ACHN (cell line): ENCODE measurements around the gene ROGDI.

Source experiments
- DNase-seq: peaks from one replicate; pipeline ENCODE4 v3.0.0-alpha.2; 2015
- in situ Hi-C: cut with HindIII; loops from 2 replicates; pipeline ENCODE4 v1.10.0; 2017; ENCODE audit warnings: low sequenced_read_pairs, low pct_ligation_motif_present, low pct_unique_long_range_greater_than_20kb

The ROGDI gene

GRCh38 chr16:4820652-4821051, 18.2 kb upstream of the ROGDI start:
- in situ Hi-C loops, result no loop called here
- DNase-seq, result no peak

GRCh38 chr16:4814542-4815173, 12.2 kb upstream of the ROGDI start:
- in situ Hi-C loops, result no loop called here
- no peak for DNase-seq

DNA sequence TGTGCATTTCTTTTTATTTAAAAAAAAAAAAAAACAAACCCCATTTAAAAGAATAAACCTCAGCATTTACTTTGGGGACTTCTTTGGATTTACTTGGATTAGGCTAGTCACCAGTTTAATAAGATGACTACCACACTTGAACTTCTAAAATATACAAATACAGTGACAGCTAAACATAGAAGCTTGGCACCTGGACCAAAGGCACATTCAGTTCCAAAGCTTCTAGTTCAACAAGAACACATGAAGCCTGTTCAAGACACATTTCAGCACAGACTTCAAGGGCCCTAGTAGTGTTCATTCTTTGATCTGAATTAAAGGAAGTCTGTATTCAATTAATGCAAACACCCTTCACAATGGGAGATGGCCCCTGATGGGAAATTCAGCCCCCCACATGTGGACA, 11.6 kb upstream of the ROGDI start:
- in situ Hi-C loops, result no loop called here

DNA sequence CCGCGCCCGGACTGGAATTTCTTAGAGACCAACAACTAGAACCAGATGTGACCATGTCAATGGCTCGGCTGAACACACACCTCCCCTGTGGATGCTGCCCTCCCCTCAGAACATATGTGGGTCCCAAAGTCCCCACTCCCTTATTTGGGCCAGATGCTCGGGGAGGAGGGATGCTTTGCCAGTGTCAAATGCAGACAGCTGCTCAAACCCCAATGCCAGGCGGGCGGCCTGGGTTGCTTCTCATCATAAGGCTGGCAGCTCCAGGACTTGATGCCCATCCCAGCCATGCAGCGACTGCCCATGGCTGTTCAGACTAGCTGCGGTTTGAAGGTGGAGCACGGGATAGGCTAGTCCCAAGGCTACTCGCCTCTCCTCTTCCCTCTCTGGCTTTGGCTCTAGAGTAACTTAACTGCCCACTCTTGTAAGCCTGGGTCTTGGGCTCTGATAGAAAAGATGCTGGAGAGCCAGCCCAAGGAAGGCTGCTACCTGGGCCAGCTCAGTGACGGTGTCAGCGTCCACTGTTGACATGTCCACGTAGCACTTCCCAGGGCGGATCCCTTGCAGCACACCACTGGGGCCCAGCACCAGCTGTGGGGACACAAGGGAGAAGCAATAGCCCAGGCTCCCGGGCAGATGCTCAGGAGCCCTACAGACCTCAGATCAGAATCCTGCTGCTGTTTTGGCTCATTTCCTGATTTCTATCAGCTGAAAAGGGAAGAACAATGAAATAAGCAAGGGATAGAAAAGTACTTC, 11.0 kb upstream of the ROGDI start:
- in situ Hi-C loops, result no loop called here
- DNase-seq, result no peak

More for the DNA sequence above, 11.6 kb upstream of the ROGDI start:
- DNase-seq, result no peak

GRCh38 chr16:4811773-4812172, 9.3 kb upstream of the ROGDI start:
- DNase-seq, result no peak
- in situ Hi-C loops, result no loop called here

- DNase-seq, result no peak
- in situ Hi-C loops, result no loop called here
Measured at GRCh38 chr16:4811242-4811641, 8.8 kb upstream of the ROGDI start.

DNA sequence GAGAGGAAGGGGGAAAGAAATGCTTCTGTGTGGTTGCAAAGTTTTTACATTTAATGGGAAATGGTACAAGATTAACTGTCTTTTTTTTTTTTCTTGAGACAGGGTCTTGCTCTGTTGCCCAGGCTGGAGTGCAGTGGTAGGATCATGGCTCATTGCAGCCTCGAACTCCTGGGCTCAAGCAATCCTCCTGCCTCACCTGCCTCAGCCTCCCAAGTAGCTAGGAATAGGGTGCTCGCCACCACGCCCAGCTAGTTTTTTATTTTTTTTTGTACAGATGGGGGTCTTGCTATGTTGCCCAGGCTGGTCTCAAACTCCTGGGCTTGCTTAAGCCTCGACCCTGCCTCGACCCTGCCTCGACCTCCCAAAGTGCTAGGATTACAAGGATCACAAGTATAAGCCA, 3.8 kb upstream of the ROGDI start:
- in situ Hi-C loops, result no loop called here
- DNase-seq, result no peak

- no peak for DNase-seq
- in situ Hi-C loops, result no loop called here
Measured at GRCh38 chr16:4805231-4805630, 2.8 kb upstream of the ROGDI start.

GRCh38 chr16:4803898-4804762, 1.7 kb upstream of the ROGDI start:
- in situ Hi-C loops, result no loop called here
- no peak for DNase-seq

DNA sequence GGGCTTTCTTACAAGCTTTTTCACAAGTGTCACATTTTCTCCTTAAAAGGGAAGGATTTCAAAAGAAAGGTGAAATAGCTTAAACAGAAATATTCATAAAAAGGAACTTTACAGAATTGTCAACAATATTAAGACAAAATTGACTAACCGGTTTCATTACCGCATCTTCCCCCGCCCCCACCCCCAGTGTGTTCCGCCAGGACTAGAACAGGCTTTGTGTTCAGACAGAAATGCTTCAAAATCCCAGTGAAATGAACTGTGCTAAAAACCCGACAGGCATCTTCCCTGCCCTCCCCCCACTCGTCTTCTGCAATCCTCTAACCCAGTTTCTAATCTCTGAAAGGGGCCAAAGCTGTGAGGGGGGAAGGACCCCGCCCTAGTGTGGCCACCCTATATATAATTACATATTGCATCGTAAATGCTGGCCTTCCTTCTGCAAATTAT, 990 bp upstream of the ROGDI start:
- in situ Hi-C loops, result no loop called here
- DNase-seq, result no peak

- DNase-seq, result peak; percentile 95
- in situ Hi-C loops, result no loop called here
Measured at GRCh38 chr16:4802659-4803287, 340 bp upstream of the ROGDI start.

DNA sequence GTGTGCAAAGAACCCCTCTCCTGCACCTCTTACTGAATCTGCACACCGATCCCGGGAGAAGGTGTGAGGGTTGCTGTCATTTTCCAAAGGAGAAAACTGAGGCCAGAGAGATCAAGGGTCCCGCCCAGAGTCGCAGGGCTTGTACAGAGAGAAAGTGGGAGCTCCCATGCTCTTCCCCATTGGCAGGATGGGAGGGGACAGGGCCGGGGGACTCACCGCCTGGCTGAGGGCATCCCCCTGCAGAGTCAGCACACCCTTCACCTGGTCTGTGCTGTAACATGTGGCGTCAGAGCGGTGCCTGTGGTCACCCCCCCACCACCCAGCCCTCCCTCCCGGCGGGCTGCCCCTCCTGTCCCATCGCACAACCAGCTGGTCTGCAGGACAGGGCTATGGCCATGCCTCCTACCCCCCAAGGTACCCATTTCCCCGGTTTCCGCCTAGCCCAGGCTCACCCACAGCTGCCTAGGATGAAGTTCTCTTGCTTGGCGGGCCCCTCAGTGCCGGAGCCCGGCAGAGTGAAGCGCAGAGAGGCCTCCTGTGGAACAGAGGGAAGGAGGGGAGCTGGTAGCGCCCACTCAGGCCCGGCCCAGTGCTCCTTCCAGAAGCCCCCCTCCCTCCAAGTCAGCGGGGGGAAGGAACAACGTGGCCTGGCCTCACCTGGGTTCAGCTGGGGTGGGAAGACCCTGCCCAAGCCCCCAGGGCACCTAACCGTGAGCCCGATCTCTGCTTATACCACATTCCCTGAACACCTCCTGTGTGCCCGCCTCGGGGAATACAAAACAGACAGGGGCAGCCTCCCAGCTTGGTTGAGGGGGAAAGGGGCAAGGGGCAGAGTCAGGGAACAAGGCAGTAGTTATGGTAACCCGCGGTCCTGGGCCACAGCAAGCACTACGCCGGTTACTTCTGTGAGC, 1.1 kb downstream of the ROGDI start:
- DNase-seq, result no peak
- in situ Hi-C loops, result no loop called here

GRCh38 chr16:4800290-4801041, 2.0 kb downstream of the ROGDI start:
- DNase-seq, result no peak
- in situ Hi-C loops, result no loop called here

GRCh38 chr16:4799171-4799855, 3.1 kb downstream of the ROGDI start:
- no peak for DNase-seq
- in situ Hi-C loops, result no loop called here

GRCh38 chr16:4798456-4798855, 4.0 kb downstream of the ROGDI start:
- in situ Hi-C loops, result no loop called here
- DNase-seq, result no peak

- in situ Hi-C loops, result no loop called here
- DNase-seq, result no peak
Measured at GRCh38 chr16:4797805-4798252, 4.6 kb downstream of the ROGDI start.
